Measurements from ENCODE around the gene RGSL1. TPM values are rescaled to one million over a fixed set of nuclear protein-coding genes. Genes with fewer than 3 reads are reported as not detected.

Gene RGSL1
- total and polyA plus RNA-seq, 9 of the 15 experiments (the other 6 are each of a cell fraction or from before 2014, with no cell fraction given) = 0.03 TPM; not detected in 8

GRCh38 chr1:182588500-182589396 lies 138.8 kb downstream of the RGSL1 start, which contains the start of gene RNASEL (continued):
- no peak for TF ChIP-seq FOXO4 (CRISPR knock-in tag; IDR thresholded peaks at IDR 0.05)
- 0 out of 4 replicates have a peak, but pooled peaks of 1 of the 2 experiments have one; percentile 36 for TF ChIP-seq ZNF639 (CRISPR knock-in tag; conservative IDR thresholded peaks at IDR 0.05 in 1 of 2, IDR thresholded peaks at IDR 0.05 in 1 of 2)
- peak; percentile 62 for TF ChIP-seq RBM39 (optimal IDR thresholded peaks at IDR 0.05; ENCODE audit: low read depth, low read length)
- no peak for TF ChIP-seq RUNX1 (IDR thresholded peaks at IDR 0.05; ENCODE audit: low read depth)
- peak; percentile 36; the same call in 1 of the 2 replicates for TF ChIP-seq BRD4 (IDR thresholded peaks at IDR 0.05)
- TF ChIP-seq DIDO1 (tag; IDR thresholded peaks at IDR 0.05; ENCODE audit: low read depth) = no peak; the same call in 1 of the 2 replicates
- TF ChIP-seq RBM14 (IDR thresholded peaks at IDR 0.05; ENCODE audit: borderline replicate concordance, insufficient read depth, low read depth, low read length) = no peak
- 0 out of 2 replicates have a peak, but pooled peaks have one; percentile 63 for TF ChIP-seq ZSCAN29 (IDR thresholded peaks at IDR 0.05)
- no peak for TF ChIP-seq CBFA2T3 (IDR thresholded peaks at IDR 0.05)
- no peak for TF ChIP-seq TEAD4 (IDR thresholded peaks at IDR 0.05; ENCODE audit: low read length)
- TF ChIP-seq TEAD4 (CRISPR knock-in tag; IDR thresholded peaks at IDR 0.05; ENCODE audit: borderline replicate concordance) = no peak
- peak; percentile 70 for TF ChIP-seq ZFP36 (IDR thresholded peaks at IDR 0.05; ENCODE audit: low read depth, low read length, partially characterized antibody)
- TF ChIP-seq ELF2 (CRISPR knock-in tag; IDR thresholded peaks at IDR 0.05) = 0 out of 2 replicates have a peak, but pooled peaks have one; percentile 16
- no peak for TF ChIP-seq MBD1 (CRISPR knock-in tag; IDR thresholded peaks at IDR 0.05)
- TF ChIP-seq ATF3 (IDR thresholded peaks at IDR 0.05) = peak; percentile 58
- peak; percentile 69; the same call in 1 of the 2 replicates for TF ChIP-seq ATF3 (CRISPR knock-in tag; conservative IDR thresholded peaks at IDR 0.05)
- no peak for TF ChIP-seq SNRNP70 (optimal IDR thresholded peaks at IDR 0.05; ENCODE audit: low read depth, low read length)
- no peak for TF ChIP-seq ZNF165 (CRISPR knock-in tag; IDR thresholded peaks at IDR 0.05; ENCODE audit: borderline replicate concordance)
- TF ChIP-seq HINFP (tag; conservative IDR thresholded peaks at IDR 0.05; ENCODE audit: low read depth) = no peak
- no peak for TF ChIP-seq ZNF41 (CRISPR knock-in tag; conservative IDR thresholded peaks at IDR 0.05)
- TF ChIP-seq MCM5 (IDR thresholded peaks at IDR 0.05; ENCODE audit: low read depth) = no peak
